Tongue (tissue), 2 donors: Measurements from ENCODE around the gene PLEKHO2. TPM values are rescaled to one million over a fixed set of nuclear protein-coding genes. Genes with fewer than 3 reads are reported as not detected.

Source experiments
- DNase-seq: peaks from one replicate; pipeline ENCODE4 v3.0.0-alpha.2; 2015
- total RNA-seq: library from RNA; depleted of rRNA; stranded (reverse); fragments of >200 nt; gene quantifications from one replicate; pipeline ENCODE4 v1.2.3, GENCODE V29; 2014

Gene PLEKHO2
- total RNA-seq, 1 donor from 2014 or later = 33.5 TPM

DNA sequence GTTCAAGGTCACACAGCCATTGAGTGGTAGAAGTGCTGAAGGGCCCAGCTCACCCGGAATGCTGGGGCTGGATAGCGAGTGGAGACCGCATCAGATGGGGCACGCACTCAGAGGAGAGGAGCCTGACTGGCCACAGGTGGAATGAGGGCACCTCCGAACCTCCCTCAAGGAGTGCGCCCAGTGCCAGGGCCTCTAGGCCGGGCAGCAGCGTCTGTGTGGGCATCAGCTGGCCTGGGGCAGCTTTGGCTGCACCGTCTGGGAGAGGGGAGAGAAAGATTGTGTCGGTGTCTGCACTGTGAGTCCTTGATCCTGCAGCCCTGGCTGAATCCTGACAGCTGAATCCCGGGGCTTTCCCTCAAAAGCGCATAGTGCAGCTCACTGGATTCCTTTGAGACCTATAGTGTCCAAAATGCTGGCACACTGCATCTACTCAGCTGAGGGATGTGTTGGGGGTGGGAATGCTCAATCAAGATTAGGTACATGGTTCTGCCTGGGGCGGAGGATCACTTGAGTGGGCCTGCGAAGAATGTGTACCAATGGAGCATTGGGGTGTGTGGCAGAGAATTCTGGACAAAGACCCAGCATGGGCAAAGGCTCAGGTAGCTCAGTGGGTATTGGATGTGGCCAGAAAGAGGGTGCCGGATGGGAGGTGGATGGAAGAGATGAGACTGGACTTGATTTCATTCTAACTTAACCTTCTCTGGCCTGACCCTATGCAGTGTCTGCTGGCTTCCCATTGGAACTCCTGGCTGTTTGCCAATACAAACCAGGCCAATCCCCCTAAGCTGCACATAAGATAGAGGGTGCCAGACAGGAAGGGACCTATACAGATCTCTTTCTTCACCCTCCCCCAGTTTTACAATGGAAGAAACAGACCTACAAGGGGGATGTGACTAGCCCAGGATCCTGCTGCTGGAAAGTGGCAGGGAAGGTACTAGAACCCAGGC is 70.9 kb downstream of the PLEKHO2 start:
- no peak for DNase-seq

GRCh38 chr15:64915518-64916227 is 74.0 kb downstream of the PLEKHO2 start:
- no peak for DNase-seq

- DNase-seq = no peak
Measured at GRCh38 chr15:64916365-64916764, 74.7 kb downstream of the PLEKHO2 start.

DNA sequence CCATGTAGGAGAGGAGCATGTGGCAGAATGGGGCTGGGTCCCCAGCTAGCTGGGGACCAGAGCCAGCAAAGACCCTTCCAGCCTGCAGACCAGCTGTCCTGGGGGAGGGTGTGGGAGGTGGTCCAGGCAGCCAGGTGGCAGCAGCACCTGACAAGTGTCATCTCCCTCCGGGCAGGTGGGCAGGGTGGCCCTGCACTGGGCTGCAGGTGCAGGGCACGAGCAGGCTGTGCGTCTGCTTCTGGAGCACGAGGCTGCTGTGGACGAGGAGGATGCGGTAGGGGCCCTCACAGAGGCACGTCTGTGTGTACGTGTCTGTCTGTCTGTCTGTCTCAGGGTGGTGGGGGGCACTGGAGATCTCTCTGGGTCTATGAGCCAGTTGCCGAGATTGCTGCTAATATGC is 75.5 kb downstream of the PLEKHO2 start:
- DNase-seq = no peak

Other genes starting within 250 kb of the PLEKHO2 start
- 0.41 TPM for gene RBPMS2, start 66.3 kb upstream of the PLEKHO2 start, total RNA-seq
- 3.7 TPM for gene PIF1, start 16.3 kb upstream of the PLEKHO2 start, total RNA-seq
- 14.4 TPM for gene ANKDD1A, start 70.0 kb downstream of the PLEKHO2 start, total RNA-seq
- 74.6 TPM for gene SPG21, start 148.0 kb downstream of the PLEKHO2 start, total RNA-seq
- 20.8 TPM for gene MTFMT, start 187.7 kb downstream of the PLEKHO2 start, total RNA-seq
- gene SLC51B, start 203.5 kb downstream of the PLEKHO2 start, total RNA-seq = 1.4 TPM
- gene RASL12, start 226.1 kb downstream of the PLEKHO2 start, total RNA-seq = 32.8 TPM
- 2.6 TPM for gene KBTBD13, start 234.8 kb downstream of the PLEKHO2 start, total RNA-seq